HL-60 (cell line): ENCODE data around the gene CYB561D2.

Source experiments
- CTCF ChIP-seq: IDR thresholded peaks from one replicate; pipeline ENCODE4 v1.5.1; 2011; ENCODE audit warnings: low read length, control low read depth, inconsistent platforms; ENCODE audit not compliant: insufficient read depth
- GABPA ChIP-seq: IDR thresholded peaks from 2 replicates; pipeline ENCODE4 v1.6.1; 2012; ENCODE audit warnings: low read depth
- POLR2AphosphoS5 ChIP-seq: IDR thresholded peaks from 2 replicates; pipeline ENCODE4 v1.6.1; 2012; ENCODE audit warnings: low read depth

GRCh38 chr3:50393061-50393460 lies 42.4 kb downstream of the CYB561D2 start:
- TF ChIP-seq CTCF (no peak), GABPA (no peak), POLR2AphosphoS5 (no peak)
